ENCODE data around the gene SRA1.

Gene SRA1

GRCh38 chr5:140566665-140567064 lies 9.4 kb upstream of the SRA1 start:
- no peak overlapping the region for H3K9ac ChIP-seq (ENCODE audit: low read depth, low read length)
- H3K36me3 ChIP-seq (ENCODE audit: insufficient read depth, low read length): no peaks in the 10 kb centered on the region; the same call in 1 of the 2 replicates
- H3K9me3 ChIP-seq (ENCODE audit: control insufficient read depth, insufficient read depth, low read length): no peaks in the 10 kb centered on the region
- H3K4me1 ChIP-seq (ENCODE audit: insufficient read depth, low read length): no peaks in the 10 kb centered on the region

DNA sequence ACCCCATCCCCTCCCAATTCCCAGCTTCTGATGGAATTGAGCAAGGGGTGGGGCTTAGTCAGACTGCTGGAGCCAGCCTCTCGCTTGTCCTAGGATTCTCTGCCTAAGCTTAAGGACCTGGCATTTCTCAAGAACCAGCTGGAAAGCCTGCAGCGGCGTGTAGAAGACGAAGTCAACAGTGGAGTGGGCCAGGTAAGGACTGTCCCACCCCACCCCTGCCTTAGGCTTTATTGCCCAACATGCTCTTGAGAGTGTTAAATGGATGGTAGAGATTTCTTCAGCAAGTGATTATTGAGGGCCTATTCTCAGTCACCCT lies 8.5 kb upstream of the SRA1 start:
- H3K4me1 ChIP-seq (ENCODE audit: insufficient read depth, low read length): no peaks in the 10 kb centered on the region
- no peaks in the 10 kb centered on the region; the same call in 1 of the 2 replicates for H3K36me3 ChIP-seq (ENCODE audit: insufficient read depth, low read length)
- H3K9ac ChIP-seq (ENCODE audit: low read depth, low read length): peak overlapping the region; percentile 80; the same call in 1 of the 2 replicates

DNA sequence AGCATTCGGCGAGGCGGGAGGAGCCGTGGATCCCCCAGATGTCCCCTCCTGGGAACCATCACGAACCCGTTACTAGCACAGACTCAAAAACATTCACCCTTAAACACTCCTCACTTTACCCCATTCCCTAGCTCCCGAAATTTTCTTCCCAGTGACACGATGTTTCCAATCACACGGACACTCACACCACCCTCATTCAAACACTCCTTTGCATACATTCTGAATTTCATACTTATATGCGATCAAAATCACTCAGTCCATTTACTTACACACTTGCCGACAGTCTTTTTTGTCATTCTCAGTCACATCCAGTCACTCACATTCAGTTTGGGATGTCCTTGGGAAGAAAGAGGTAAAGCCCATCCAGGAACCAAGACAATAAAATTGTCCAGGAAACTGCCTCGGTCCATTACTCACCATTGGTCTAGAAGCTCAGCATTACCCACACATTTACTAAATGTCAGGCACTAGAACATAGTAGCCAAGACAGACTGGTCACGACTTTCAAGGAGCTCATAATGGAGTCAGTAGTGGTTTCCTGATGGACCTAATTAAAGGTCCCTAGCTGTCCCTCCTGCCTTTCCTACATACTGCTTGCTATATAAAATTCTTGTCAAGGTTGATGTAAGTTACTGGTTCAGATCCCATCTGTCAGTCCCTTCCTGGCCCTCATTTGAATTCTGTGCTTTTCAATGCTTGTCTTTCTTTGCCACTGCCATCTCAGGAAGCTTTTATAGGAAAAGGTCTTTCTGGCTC lies 7.9 kb upstream of the SRA1 start:
- Histone ChIP-seq H3K9ac (ENCODE audit: low read depth, low read length) (peak overlapping the region; percentile 80), H3K4me1 (ENCODE audit: insufficient read depth, low read length) (no peaks in the 10 kb centered on the region), H3K9me3 (ENCODE audit: control insufficient read depth, insufficient read depth, low read length) (no peaks in the 10 kb centered on the region), H3K36me3 (ENCODE audit: insufficient read depth, low read length) (no peaks in the 10 kb centered on the region; the same call in 1 of the 2 replicates)

More for the DNA sequence above, 8.5 kb upstream of the SRA1 start:
- H3K9me3 ChIP-seq (ENCODE audit: control insufficient read depth, insufficient read depth, low read length): no peaks in the 10 kb centered on the region

DNA sequence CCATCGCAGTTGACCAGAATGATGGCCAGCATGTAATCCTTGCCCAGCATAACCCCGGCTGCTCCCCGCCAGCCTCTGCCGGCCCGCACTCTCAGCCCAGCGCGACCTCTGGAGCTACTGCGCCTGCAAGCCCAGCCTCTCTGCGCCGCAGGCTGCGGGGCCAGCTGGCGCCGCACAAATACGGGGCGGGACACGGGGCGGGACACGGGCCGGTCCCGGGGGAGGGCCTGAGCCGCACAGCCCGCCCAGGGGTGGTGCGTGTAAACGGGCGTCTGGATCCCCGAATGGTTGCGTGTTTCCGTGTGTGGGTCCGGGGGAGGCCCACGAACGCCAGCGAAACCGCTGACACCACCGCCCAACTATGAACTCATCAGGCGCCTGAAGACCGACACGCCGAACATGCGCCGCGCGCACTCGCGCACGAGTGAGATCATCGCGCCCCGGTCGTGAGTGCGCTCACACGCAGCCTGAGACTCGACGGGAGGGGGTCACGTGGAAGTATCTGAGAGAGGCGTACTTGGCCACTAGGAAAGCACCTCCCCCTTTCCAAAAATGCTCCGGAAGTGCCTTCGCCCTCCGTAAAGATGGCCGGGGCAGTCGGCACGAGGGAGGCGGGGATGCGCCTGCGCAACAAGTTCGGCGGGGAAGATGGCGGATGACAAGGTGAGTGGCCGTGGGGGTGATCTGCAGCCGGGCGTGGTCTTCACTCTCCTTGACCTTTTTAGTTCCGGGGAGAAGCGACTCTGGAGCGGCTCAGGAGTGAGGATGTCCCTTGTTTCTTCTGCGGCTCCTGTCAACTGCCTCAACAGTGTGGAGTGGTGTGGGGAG lies 7.1 kb upstream of the SRA1 start, which contains the start of the genes APBB3 and SLC35A4:
Gene APBB3, minus strand, starts transcription at position 403 of the 828 bp plus-strand sequence. Its CDS starts 353 bp downstream, at position 50.
Gene SLC35A4, plus strand, starts transcription at position 633 of the 828 bp plus-strand sequence. CDS start 2,342 bp downstream, outside the sequence.
- no peaks in the 10 kb centered on the region; the same call in 1 of the 2 replicates for H3K36me3 ChIP-seq (ENCODE audit: insufficient read depth, low read length)
- peak within 1 kb of the TSS; percentile 80 for H3K9ac ChIP-seq (ENCODE audit: low read depth, low read length)
- no peaks in the 10 kb centered on the region for H3K4me1 ChIP-seq (ENCODE audit: insufficient read depth, low read length)
- H3K9me3 ChIP-seq (ENCODE audit: control insufficient read depth, insufficient read depth, low read length): no peaks in the 10 kb centered on the region

DNA sequence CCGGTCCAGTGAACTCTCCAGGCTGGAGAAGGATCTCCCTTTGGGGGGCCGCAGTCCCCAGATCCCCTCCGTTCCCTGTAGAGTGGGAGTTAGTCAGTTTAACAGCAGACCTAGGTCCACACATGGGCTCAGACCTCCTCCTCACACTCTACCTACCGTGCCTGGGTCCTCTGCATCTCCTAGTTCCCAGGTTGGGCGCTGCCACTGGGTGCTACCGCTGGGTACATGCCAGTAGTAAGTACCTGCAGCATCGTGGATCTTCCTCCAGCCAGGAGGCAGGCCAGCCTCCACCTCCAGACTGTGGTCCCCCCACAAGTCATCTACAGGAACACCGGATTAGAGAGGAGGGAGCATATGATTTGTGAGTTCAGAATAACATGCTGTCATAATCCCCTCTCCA lies 6.3 kb upstream of the SRA1 start:
- Histone ChIP-seq H3K36me3 (ENCODE audit: insufficient read depth, low read length) (no peaks in the 10 kb centered on the region; the same call in 1 of the 2 replicates), H3K9ac (ENCODE audit: low read depth, low read length) (peak overlapping the region; percentile 80), H3K4me1 (ENCODE audit: insufficient read depth, low read length) (no peaks in the 10 kb centered on the region), H3K9me3 (ENCODE audit: control insufficient read depth, insufficient read depth, low read length) (no peaks in the 10 kb centered on the region)

GRCh38 chr5:140561753-140562523 lies 4.7 kb upstream of the SRA1 start:
- no peaks in the 10 kb centered on the region for H3K9me3 ChIP-seq (ENCODE audit: control insufficient read depth, insufficient read depth, low read length)
- H3K4me1 ChIP-seq (ENCODE audit: insufficient read depth, low read length): no peaks in the 10 kb centered on the region
- no peaks in the 10 kb centered on the region; the same call in 1 of the 2 replicates for H3K36me3 ChIP-seq (ENCODE audit: insufficient read depth, low read length)
- no peak overlapping the region for H3K9ac ChIP-seq (ENCODE audit: low read depth, low read length)

DNA sequence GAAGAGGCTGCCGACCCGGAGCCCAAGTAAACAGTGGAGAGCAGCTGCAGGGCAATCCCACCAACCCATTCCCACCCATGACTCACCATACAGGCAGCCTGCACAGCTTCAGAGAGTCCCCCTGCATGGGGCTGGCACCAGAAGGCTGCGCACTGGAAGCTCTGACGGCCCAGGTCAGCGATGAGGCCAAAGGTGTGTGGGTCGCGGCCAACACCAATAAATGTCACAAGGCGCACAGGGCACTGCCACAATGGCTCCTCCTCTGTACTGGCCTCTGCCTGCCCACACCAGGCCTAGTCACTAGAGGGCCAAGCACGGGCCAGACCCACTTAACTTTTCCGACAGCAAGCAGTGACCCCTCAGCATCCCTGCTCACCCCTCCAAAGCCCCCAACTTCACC lies 3.0 kb upstream of the SRA1 start:
- Histone ChIP-seq H3K9me3 (ENCODE audit: control insufficient read depth, insufficient read depth, low read length) (no peaks in the 10 kb centered on the region), H3K4me1 (ENCODE audit: insufficient read depth, low read length) (no peaks in the 10 kb centered on the region), H3K36me3 (ENCODE audit: insufficient read depth, low read length) (no peaks in the 10 kb centered on the region), H3K9ac (ENCODE audit: low read depth, low read length) (no peak overlapping the region)

GRCh38 chr5:140558542-140558941 lies 1.3 kb upstream of the SRA1 start:
- Histone ChIP-seq H3K9ac (ENCODE audit: low read depth, low read length) (no peak overlapping the region), H3K4me1 (ENCODE audit: insufficient read depth, low read length) (no peaks in the 10 kb centered on the region), H3K36me3 (ENCODE audit: insufficient read depth, low read length) (peaks cover 4% of the 10 kb centered on the region; the same call in 1 of the 2 replicates), H3K9me3 (ENCODE audit: control insufficient read depth, insufficient read depth, low read length) (no peaks in the 10 kb centered on the region)

- no peaks in the 10 kb centered on the region for H3K9me3 ChIP-seq (ENCODE audit: control insufficient read depth, insufficient read depth, low read length)
- H3K4me1 ChIP-seq (ENCODE audit: insufficient read depth, low read length): no peaks in the 10 kb centered on the region
- peak overlapping the region; percentile 90; the same call in 1 of the 2 replicates for H3K9ac ChIP-seq (ENCODE audit: low read depth, low read length)
- H3K36me3 ChIP-seq (ENCODE audit: insufficient read depth, low read length): peaks cover 7% of the 10 kb centered on the region; the same call in 1 of the 2 replicates
Measured at GRCh38 chr5:140557965-140558364, 692 bp upstream of the SRA1 start.

DNA sequence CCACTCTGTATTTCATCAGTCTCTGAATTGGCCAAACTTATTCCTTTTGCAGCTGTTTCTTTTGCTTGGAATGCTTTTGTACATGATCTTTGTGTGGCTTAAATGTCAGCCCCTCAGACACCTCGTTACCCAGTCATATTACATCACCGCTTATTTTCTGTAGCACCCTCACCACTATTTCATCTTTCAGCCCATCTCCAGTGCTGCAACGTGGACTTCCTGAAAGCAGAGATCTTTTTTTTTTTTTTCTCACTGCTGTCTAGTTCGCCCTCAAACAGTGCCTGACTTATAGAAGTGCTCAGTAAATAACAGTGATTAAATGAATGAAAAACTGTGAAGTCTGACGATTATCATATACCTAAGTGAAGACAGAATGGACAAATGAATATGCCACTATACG lies 835 bp downstream of the SRA1 start:
- Histone ChIP-seq H3K9ac (ENCODE audit: low read depth, low read length) (peak overlapping the region; percentile 90), H3K9me3 (ENCODE audit: control insufficient read depth, insufficient read depth, low read length) (no peaks in the 10 kb centered on the region), H3K36me3 (ENCODE audit: insufficient read depth, low read length) (peaks cover 12% of the 10 kb centered on the region; the same call in 1 of the 2 replicates), H3K4me1 (ENCODE audit: insufficient read depth, low read length) (no peaks in the 10 kb centered on the region)

- Histone ChIP-seq H3K9me3 (ENCODE audit: control insufficient read depth, insufficient read depth, low read length) (no peaks in the 10 kb centered on the region), H3K4me1 (ENCODE audit: insufficient read depth, low read length) (no peaks in the 10 kb centered on the region), H3K9ac (ENCODE audit: low read depth, low read length) (peak overlapping the region; percentile 90), H3K36me3 (ENCODE audit: insufficient read depth, low read length) (peaks cover 14% of the 10 kb centered on the region; the same call in 1 of the 2 replicates)
Measured at GRCh38 chr5:140555747-140556312, 1.4 kb downstream of the SRA1 start.

DNA sequence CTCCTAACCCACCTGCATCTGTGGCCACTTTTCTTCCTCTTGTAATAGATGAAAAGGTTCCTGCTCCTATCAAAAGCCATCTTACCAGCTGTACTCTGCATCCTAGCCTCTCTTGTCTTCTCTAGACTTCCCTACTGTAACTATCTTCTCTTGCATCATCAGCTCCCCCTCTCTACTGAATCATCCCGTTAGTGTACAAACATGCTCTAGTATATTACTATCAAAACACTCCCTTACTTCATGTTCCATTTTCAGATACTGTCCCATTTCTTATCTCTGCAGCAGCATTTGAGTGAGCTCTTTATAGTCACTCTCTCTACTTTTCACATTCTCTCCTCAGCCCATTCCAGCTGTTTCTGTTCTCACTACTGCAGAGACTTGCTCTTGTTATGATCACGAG lies 2.8 kb downstream of the SRA1 start:
- Histone ChIP-seq H3K4me1 (ENCODE audit: insufficient read depth, low read length) (no peaks in the 10 kb centered on the region), H3K9ac (ENCODE audit: low read depth, low read length) (no peak overlapping the region), H3K36me3 (ENCODE audit: insufficient read depth, low read length) (peaks cover 27% of the 10 kb centered on the region), H3K9me3 (ENCODE audit: control insufficient read depth, insufficient read depth, low read length) (no peaks in the 10 kb centered on the region)

GRCh38 chr5:140553657-140554056 lies 3.6 kb downstream of the SRA1 start:
- Histone ChIP-seq H3K9me3 (ENCODE audit: control insufficient read depth, insufficient read depth, low read length) (no peaks in the 10 kb centered on the region), H3K4me1 (ENCODE audit: insufficient read depth, low read length) (peaks cover 2% of the 10 kb centered on the region; the same call in 1 of the 2 replicates), H3K9ac (ENCODE audit: low read depth, low read length) (no peak overlapping the region), H3K36me3 (ENCODE audit: insufficient read depth, low read length) (peaks cover 28% of the 10 kb centered on the region)

GRCh38 chr5:140551872-140552271 lies 5.4 kb downstream of the SRA1 start:
- Histone ChIP-seq H3K4me1 (ENCODE audit: insufficient read depth, low read length) (peaks cover 6% of the 10 kb centered on the region; the same call in 1 of the 2 replicates), H3K9ac (ENCODE audit: low read depth, low read length) (no peak overlapping the region), H3K36me3 (ENCODE audit: insufficient read depth, low read length) (peaks cover 28% of the 10 kb centered on the region), H3K9me3 (ENCODE audit: control insufficient read depth, insufficient read depth, low read length) (no peaks in the 10 kb centered on the region)
